Activated CD8-positive, alpha-beta T cell treated with anti-CD3 and anti-CD28 coated beads, Interleukin-2, amount 10 ng/mL, durations not matched to agents 7 days and 5 days (primary cell): ENCODE measurements around the gene ELAVL2. TPM values are rescaled to one million over a fixed set of nuclear protein-coding genes. Genes with fewer than 3 reads are reported as not detected.

Experiments
- ATAC-seq: fragments of 150-1000 bp; cut with Tn5 transposase; one replicate; pipeline ENCODE4 v1.10.0; 2021; ENCODE audit warnings: moderate library complexity
- CTCF ChIA-PET: fragments of 350-600 bp; sonication (Branson Sonifier 250); formaldehyde crosslinking; loops from one replicate; lab custom pipeline; 2021; ENCODE audit warnings: antibody characterized with exemption; lab: Charles Lee
- POLR2A ChIA-PET: fragments of 350-600 bp; sonication (Branson Sonifier 250); formaldehyde crosslinking; loops from one replicate; lab custom pipeline; 2021; ENCODE audit warnings: antibody characterized with exemption; lab: Charles Lee
- DNase-seq: peaks from one replicate; pipeline ENCODE4 v3.0.0-alpha.2; 2020
- H3K27ac Mint-ChIP-seq: one replicate; pipeline ENCODE4 v1.8.0; 2021; ENCODE audit warnings: mild to moderate bottlenecking, mixed read lengths
- H3K27me3 Mint-ChIP-seq: one replicate; pipeline ENCODE4 v1.8.0; 2021; ENCODE audit warnings: low read depth, mixed read lengths
- H3K36me3 Mint-ChIP-seq: one replicate; pipeline ENCODE4 v1.8.0; 2021; ENCODE audit warnings: low read depth, mixed read lengths
- H3K4me1 Mint-ChIP-seq: one replicate; pipeline ENCODE4 v1.8.0; 2021; ENCODE audit warnings: low read depth, mixed read lengths
- H3K4me3 Mint-ChIP-seq: one replicate; pipeline ENCODE4 v1.8.0; 2021; ENCODE audit warnings: mild to moderate bottlenecking, mixed read lengths
- H3K9me3 Mint-ChIP-seq: one replicate; pipeline ENCODE4 v1.8.0; 2022; ENCODE audit warnings: mixed read lengths; ENCODE audit not compliant: insufficient read depth
- total RNA-seq, 2 experiments: library from RNA; stranded (reverse); gene quantifications; one replicate each; pipeline ENCODE4 v1.2.3, GENCODE V29; 2021

Gene ELAVL2
- total RNA-seq, 2 experiments from 2014 or later: not detected

DNA sequence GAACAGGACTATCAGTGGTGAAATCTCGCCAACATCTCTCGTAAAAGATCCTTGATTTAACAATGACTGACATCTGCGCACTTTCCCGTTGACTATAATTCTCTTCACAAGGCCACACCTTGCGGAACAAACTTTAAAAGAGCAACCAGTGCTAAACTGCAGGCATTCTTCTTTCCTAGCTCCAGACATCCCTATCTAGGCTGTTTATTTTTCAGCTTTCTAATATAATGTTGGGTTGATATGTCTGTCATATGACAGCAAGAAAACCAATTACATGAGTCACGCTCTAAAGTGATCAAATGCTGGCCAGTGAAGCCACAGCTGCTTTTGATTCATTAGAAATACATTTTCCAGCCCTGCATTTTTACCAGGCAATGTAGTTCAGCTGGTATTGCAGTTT, 162.5 kb downstream of the ELAVL2 start:
- H3K4me1 Mint-ChIP-seq: no peaks in the 10 kb centered on the region
- no peak for DNase-seq
- ATAC-seq: no peak
- H3K27me3 Mint-ChIP-seq: no peaks in the 10 kb centered on the region
- no peak overlapping the region for H3K27ac Mint-ChIP-seq
- POLR2A ChIA-PET: no interaction called here
- no peaks in the 10 kb centered on the region for H3K36me3 Mint-ChIP-seq
- CTCF ChIA-PET: no interaction called here
- H3K4me3 Mint-ChIP-seq: no peak overlapping the region
- no peaks in the 10 kb centered on the region for H3K9me3 Mint-ChIP-seq

DNA sequence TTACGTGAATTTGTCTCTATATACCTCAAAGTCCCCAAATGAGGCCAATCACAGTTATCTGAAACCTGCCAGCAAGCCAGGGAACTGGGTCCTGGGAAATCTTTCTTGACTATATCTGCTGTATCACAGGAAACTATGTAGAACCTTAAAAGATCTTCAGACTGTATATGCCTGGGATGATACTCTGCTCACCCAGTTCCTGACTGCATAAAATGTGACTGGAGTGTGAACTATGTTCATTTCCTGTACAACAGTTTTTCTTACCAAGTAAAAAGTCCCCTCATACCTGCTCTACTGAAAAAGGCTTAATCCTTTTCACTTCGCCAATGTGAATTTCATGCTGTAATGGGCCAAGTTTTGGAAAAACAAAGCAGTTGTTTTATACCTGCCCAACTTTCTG, 162.9 kb downstream of the ELAVL2 start:
- ChIA-PET POLR2A (no interaction called here), CTCF (no interaction called here)
- H3K9me3 Mint-ChIP-seq: no peaks in the 10 kb centered on the region
- no peak for ATAC-seq
- no peaks in the 10 kb centered on the region for H3K27me3 Mint-ChIP-seq
- no peaks in the 10 kb centered on the region for H3K36me3 Mint-ChIP-seq
- DNase-seq: no peak
- no peak overlapping the region for H3K27ac Mint-ChIP-seq
- H3K4me1 Mint-ChIP-seq: no peaks in the 10 kb centered on the region
- H3K4me3 Mint-ChIP-seq: no peak overlapping the region

DNA sequence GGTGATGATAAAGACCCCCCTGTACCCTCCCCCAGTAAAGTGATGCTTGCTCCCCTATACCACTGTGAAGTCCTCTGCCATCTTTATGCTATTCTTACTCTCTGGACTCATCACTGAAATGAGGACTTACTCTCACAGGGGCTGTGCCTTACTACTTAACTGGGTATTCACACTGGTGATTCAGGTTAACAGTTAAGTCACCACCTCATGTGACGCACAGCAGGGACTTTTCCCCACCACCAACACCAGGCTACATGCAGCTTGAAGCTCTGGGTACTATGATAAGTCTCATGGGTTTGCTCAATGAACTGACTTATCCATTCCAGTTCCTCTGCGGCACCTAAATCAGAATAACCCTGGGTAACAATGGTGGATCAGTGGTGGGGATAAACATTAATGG, 163.7 kb downstream of the ELAVL2 start:
- no peaks in the 10 kb centered on the region for H3K36me3 Mint-ChIP-seq

GRCh38 chr9:23659346-23660006, 166.6 kb downstream of the ELAVL2 start:
- CTCF ChIA-PET: no interaction called here
- Mint-ChIP-seq H3K9me3 (peaks cover 9% of the 10 kb centered on the region), H3K36me3 (no peaks in the 10 kb centered on the region), H3K4me1 (no peaks in the 10 kb centered on the region), H3K27ac (no peak overlapping the region), H3K4me3 (no peak overlapping the region), H3K27me3 (no peaks in the 10 kb centered on the region)
- DNase-seq (no peak), ATAC-seq (no peak)
- POLR2A ChIA-PET: no interaction called here

More for the DNA sequence above, 163.7 kb downstream of the ELAVL2 start:
- CTCF ChIA-PET: no interaction called here
- POLR2A ChIA-PET: no interaction called here
- H3K27ac Mint-ChIP-seq: no peak overlapping the region
- DNase-seq (no peak), ATAC-seq (no peak)
- no peaks in the 10 kb centered on the region for H3K9me3 Mint-ChIP-seq
- H3K27me3 Mint-ChIP-seq: no peaks in the 10 kb centered on the region
- H3K4me3 Mint-ChIP-seq: no peak overlapping the region
- H3K4me1 Mint-ChIP-seq: no peaks in the 10 kb centered on the region

DNA sequence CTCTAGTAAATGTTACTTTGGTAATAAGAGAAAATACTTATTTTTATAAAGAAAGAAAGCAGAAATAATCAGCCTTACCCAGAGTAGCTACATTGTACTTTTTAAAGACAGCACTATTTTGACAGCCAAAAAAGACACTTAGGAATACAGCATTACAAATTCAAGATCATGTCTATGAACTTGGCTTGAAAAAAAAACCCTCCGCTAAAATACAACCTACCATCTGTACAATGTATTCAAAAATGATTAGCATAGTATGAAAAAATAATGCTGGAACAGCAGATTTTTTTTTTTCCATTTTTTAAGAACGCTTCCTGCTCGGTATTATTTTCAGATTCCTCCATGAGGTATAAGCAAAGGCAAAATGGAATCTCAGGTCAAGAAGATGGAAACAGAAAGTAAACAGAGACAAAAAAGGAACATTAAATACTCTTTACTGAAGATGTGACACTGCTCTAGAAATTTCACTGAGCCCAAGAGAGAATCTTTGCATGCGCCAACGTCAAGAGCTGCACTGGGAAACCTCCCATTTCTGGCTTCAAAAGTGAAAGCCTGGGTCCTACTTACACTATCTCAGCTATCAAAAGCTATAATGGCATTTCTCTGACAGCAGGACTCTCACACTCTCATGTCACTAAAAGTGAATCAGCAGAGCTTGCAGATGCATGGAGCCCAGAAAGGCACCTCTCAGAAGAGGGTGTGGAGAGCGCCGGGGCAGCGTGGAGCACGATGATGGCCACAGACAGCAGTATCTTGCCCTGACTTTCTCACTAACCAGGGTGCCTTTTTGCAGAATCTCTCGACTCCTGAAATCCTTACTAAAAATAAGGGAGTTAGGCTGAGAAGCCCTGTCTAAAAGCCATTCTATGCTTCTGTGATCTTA, 167.4 kb downstream of the ELAVL2 start:
- ChIA-PET POLR2A (no interaction called here), CTCF (no interaction called here)
- DNase-seq (no peak), ATAC-seq (no peak)
- Mint-ChIP-seq H3K9me3 (peaks cover 9% of the 10 kb centered on the region), H3K27ac (no peak overlapping the region), H3K4me1 (no peaks in the 10 kb centered on the region), H3K27me3 (no peaks in the 10 kb centered on the region), H3K36me3 (no peaks in the 10 kb centered on the region), H3K4me3 (no peak overlapping the region)

DNA sequence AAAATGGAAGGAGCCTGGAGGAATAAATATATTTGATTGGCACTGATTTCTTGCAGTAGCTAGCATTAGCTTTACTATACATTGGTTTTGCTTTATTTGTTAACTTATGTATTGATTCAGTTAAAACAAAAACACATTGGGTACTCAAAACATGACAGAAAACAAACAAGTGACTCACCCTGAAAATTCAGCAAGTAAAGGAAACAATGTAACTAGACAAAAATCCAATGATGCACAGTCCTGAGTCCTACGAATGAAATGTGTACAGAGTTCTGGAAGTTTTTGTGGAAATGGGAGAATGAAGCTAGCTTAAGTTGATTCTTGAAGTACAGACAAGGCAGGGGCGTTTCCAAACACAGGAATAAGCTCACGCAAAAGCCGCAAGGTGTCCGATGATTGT, 175.0 kb downstream of the ELAVL2 start:
- CTCF ChIA-PET: no interaction called here

DNA sequence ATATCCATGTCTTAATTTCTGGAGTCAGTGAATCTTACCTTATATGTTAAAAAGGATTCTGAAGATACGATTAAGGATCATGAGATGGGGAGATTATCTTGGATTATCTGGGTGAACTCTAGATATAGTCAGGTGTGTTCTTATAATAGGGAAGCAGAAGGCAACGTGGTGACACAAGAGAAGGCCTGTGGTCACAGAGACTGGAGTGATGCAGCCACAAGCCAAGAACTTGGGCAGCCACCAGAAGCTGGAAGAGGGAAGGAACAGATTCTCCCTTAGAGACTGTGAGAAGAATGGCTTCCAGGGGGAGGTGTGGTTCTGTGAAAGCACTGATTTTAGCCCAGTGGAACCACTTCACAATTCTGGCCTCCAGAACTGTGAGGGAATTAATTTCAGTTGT, 177.4 kb downstream of the ELAVL2 start:
- CTCF ChIA-PET: no interaction called here
- Mint-ChIP-seq H3K4me1 (no peaks in the 10 kb centered on the region), H3K36me3 (no peaks in the 10 kb centered on the region), H3K27me3 (no peaks in the 10 kb centered on the region), H3K4me3 (no peak overlapping the region), H3K9me3 (peaks cover 10% of the 10 kb centered on the region), H3K27ac (no peak overlapping the region)
- POLR2A ChIA-PET: no interaction called here
- ATAC-seq (no peak), DNase-seq (no peak)

More for the DNA sequence above, 175.0 kb downstream of the ELAVL2 start:
- Mint-ChIP-seq H3K36me3 (no peaks in the 10 kb centered on the region), H3K4me1 (no peaks in the 10 kb centered on the region), H3K4me3 (no peak overlapping the region), H3K27me3 (no peaks in the 10 kb centered on the region), H3K9me3 (peaks cover 19% of the 10 kb centered on the region), H3K27ac (no peak overlapping the region)
- DNase-seq (no peak), ATAC-seq (no peak)
- POLR2A ChIA-PET: no interaction called here

DNA sequence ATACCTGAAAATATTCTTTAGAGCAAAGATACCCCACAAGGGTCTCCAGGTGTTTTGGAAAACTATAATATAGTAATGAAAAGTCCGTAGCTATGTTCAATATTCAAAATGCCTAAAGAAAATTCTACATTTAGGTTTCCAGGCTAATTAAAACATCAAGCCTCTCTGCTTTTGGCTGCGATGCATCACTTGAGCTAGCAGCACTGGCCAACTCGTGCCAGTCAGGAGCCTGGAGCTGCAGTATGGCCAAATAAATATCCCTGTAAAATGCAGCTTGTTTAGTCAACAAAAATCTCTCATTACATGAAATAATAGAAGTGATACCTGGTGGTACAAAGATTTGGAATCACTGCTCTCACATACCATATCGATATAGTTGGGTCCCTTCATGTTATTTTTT, 181.1 kb downstream of the ELAVL2 start:
- Mint-ChIP-seq H3K4me1 (no peaks in the 10 kb centered on the region), H3K27me3 (no peaks in the 10 kb centered on the region), H3K27ac (no peak overlapping the region), H3K9me3 (peaks cover 10% of the 10 kb centered on the region), H3K36me3 (no peaks in the 10 kb centered on the region), H3K4me3 (no peak overlapping the region)
- ChIA-PET CTCF (no interaction called here), POLR2A (no interaction called here)
- no peak for ATAC-seq
- no peak for DNase-seq

DNA sequence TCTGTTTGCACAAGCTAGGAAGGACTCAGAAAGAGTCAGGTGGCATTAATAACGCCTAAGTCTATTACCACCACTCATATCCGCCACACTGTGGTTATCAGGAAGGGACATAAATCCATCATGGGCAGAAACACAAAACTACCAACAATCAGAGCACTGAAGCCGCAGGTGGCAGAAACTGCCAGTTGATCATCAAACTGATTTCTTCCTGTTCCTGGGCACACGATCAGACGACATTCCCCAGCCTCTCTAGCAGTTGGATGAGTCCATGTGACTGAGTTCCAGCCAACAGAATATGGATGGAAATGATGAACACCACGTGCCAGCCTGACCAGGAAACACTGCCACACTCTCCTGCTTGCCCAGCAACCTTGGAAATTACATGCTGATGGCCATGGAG, 181.7 kb downstream of the ELAVL2 start:
- Mint-ChIP-seq H3K36me3 (no peaks in the 10 kb centered on the region), H3K27ac (no peak overlapping the region), H3K4me1 (no peaks in the 10 kb centered on the region), H3K4me3 (no peak overlapping the region), H3K27me3 (no peaks in the 10 kb centered on the region), H3K9me3 (peaks cover 10% of the 10 kb centered on the region)
- no peak for ATAC-seq
- ChIA-PET POLR2A (no interaction called here), CTCF (no interaction called here)
- DNase-seq: no peak

GRCh38 chr9:23643656-23644258, 182.3 kb downstream of the ELAVL2 start:
- no peak for ATAC-seq
- no peak overlapping the region for H3K27ac Mint-ChIP-seq
- H3K4me3 Mint-ChIP-seq: no peak overlapping the region
- ChIA-PET POLR2A (no interaction called here), CTCF (no interaction called here)
- H3K36me3 Mint-ChIP-seq: no peaks in the 10 kb centered on the region
- H3K9me3 Mint-ChIP-seq: peaks cover 10% of the 10 kb centered on the region
- no peaks in the 10 kb centered on the region for H3K4me1 Mint-ChIP-seq
- H3K27me3 Mint-ChIP-seq: no peaks in the 10 kb centered on the region
- no peak for DNase-seq
